ENCODE data around the gene ANKRD11.

DNA sequence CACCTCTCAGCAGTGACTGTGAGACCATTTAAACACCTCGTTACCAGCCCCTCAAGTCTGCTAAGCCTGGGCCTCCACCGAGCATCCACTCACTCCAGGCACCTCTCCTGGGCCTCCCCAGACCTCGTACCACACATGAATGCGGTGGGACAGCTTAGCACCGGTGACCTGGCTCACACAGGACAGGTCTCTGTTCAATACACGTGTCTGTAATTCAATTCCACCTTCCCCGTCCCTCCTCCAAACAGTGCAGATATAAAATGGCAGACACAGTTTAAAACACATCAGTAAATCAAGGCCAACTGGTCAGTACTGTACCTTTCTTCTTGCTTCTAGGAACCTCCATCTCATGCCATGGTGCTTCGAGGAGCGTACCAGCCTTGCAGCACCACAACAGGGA lies 199.0 kb downstream of the ANKRD11 start:
- TF ChIP-seq, protein P1, sequence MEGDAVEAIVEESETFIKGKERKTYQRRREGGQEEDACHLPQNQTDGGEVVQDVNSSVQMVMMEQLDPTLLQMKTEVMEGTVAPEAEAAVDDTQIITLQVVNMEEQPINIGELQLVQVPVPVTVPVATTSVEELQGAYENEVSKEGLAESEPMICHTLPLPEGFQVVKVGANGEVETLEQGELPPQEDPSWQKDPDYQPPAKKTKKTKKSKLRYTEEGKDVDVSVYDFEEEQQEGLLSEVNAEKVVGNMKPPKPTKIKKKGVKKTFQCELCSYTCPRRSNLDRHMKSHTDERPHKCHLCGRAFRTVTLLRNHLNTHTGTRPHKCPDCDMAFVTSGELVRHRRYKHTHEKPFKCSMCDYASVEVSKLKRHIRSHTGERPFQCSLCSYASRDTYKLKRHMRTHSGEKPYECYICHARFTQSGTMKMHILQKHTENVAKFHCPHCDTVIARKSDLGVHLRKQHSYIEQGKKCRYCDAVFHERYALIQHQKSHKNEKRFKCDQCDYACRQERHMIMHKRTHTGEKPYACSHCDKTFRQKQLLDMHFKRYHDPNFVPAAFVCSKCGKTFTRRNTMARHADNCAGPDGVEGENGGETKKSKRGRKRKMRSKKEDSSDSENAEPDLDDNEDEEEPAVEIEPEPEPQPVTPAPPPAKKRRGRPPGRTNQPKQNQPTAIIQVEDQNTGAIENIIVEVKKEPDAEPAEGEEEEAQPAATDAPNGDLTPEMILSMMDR (IDR thresholded peaks at IDR 0.05), result no peak
- TF ChIP-seq POLR2A (IDR thresholded peaks at IDR 0.05), result no peak
